Glomerular visceral epithelial cell (primary cell): ENCODE measurements around the gene DENND1A.

ENCODE experiments used
- DNase-seq: peaks from one replicate; pipeline ENCODE4 v3.0.0-alpha.2; 2016; ENCODE audit errors: extremely low spot score

DENND1A gene

DNA sequence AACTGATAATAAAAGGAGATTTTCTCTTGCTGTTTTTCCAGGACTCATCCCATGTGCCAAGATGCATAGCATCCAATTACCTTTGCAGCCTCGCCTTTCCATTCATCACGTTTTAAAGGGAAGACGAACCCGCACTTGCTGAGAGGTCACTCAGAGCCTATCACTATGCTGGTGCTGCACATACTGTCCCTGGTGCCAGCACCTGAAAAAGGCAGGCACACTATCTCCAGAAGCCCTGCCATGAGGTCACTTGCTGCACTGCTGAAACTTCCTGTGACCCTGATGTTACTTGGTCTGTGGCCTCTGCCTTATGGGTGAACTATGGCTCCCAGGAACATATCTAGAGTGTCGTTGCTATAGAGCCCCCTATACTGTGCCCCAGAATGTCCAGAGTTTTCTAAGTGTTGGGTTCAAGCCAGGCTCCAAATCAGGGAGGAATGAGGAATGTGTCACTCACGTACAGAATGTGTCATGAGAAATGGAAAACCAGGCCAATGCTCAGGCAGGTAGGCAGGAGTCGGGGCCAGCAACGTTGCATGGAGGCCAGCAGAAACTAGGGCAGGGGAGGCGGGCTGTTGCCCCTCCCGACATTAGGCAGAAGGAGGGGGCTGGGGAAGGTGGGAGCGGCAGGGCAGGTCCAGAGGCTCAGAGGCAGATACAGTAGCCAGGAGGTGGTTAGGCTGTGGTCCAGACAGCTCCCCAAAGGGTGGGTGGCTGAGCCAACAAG lies 311.8 kb downstream of the DENND1A start:
- DNase-seq, result no peak

DNA sequence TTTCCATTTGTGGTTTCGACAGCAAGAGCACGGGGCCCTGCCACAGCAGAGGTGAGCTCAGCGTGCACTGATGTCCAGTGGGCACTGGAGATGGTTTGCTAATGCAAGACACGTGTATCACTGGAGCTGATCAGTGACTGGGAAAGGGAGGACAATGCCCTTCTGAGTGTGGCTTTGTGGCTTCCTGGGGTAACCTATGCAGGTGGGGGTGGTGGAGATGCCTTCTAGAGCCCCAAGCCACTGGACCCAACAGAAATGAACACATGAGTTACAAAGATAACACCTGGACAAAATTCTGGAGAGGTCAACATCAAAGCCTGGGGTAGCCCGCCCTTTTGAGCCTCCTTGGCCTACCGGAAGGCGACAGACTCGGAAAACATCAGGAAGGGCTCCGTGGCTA lies 312.6 kb downstream of the DENND1A start:
- DNase-seq, result no peak

DNA sequence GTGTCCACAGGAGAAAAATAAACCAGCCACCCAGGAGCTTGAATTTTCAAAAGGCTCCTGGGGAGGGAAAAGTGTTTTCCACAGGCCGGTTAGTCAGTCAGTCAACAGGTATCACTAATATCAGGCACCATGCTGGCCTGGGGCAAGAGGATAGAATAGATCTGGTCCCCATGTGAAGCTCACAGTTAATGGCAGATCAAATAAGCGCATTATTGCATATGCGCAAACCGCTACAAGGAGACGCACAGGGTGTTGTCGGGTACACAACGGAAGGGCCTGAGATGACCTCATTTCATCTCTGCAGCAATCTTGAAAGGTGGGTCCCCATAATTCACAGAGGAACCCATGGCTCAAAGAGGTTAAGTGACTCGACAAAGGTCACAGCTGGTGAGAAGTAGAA lies 313.2 kb downstream of the DENND1A start:
- DNase-seq, result no peak

DNA sequence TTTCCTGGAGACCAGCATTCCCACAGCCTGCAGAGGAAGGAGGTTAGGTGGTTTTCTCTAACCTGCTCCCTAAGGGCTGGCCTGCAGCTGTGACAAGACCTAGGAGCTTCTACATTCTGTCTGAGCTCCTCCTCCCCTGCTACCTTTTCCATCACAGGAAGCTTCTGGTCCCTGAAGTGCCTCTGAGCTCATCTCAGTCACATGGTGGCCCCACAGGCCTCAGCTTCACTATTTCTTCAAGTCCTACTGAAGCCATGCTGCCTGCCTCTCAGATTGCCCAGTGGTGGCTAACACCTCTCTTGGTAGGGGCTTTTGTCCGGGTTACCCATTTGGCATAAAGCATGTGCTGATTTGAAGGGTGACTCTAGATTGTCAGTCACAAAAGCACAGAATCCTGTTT lies 314.5 kb downstream of the DENND1A start:
- DNase-seq, result no peak

DNA sequence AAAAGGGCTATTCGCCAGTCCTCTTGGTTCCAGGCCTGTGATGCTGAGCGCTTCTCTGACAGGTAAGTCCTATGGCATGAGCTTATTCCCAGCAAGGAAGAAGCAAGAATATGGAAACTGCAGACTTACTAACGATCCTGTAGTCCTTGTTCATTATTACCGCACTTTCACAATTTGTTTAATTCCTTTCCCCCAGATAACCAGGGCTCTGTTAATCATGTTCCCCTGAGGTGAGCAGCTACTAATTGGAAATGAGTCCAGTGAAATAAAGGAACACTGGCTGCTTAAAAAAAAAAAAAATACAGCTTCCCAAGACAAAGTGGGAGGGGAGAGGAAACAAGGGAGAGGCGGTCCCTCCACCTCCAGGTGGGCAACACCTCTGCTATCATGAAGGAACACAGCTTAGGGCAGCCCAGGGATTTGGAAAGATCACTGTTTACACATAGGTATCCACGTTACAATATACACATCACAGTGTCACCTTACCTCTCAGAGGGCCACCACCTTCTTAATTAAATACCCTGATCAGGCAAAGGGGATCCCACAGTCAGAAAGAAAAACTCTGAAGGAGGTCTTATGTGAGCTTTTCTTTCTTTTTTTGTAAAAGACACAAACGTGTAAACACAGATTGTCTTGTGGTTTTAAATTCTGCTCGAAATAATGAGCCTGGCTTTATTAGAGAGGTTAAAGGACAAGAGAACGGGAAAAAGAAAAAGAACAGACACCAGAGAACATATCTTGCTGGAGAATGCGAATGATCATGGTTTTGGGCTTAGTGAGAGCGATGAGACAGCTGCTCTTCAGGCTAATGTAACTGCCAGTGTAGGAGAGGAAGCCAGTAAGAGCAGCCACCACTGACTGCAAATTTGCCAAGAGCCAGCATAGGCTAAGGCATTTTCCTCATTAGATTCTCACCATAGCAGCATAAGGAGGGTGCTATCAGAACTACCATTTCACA lies 315.3 kb downstream of the DENND1A start:
- DNase-seq, result no peak

DNA sequence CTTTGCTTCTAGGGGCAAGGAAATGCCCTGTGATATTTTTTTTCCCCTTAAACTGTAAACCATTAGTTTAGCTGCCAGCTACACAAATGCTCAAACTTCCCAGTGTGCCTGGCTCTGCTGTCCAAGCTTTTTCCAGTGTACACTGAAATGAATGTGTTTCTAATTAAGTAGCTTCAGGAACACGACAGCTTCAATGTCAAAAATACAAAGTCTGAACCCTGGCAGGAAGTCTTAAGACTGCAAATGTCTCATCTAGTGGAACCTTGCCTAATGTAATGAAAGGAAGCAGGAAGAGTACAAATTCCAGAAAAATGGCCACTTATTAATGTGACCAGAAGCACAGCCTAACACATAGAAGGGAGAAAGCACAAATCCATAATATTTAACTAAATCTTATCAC lies 318.7 kb downstream of the DENND1A start:
- DNase-seq, result no peak

DNA sequence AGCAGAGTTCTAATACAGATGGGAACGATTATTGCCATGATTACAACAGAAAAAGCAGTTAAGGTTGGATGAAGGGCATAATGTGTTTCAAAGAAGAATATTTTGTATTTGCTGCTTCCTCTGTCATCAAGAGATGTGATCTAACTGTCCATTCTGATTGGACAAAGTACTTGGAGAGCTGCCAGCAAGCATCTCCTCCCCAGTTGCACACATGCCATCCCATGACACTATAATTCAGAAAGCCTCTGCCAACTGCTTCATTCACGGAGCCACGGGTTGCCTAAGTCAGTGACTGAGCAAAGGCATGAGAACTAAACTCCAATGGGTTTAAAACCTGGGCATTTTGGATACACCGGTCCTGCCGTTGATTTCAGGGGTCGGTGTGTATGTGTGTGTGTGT lies 320.1 kb downstream of the DENND1A start:
- no peak for DNase-seq

DNA sequence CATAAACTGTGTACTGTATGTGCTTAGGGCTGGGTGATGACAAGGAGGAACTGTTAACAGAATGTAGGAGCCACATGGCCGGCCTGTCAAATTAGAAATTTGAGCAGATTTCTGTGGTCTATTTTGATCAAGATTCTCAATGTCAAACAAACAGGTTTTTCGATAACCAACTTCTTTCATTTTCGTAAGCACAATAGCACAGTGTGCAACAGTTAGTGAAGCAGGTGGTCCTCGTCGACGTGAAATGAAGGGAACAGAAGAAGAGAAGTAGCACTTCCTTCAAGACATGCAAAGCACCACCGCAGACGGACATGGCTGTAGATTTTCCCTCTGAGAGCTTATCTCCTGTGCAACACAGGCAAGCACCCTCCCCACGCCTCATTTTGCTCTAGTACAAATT lies 321.8 kb downstream of the DENND1A start:
- DNase-seq, result no peak

DNA sequence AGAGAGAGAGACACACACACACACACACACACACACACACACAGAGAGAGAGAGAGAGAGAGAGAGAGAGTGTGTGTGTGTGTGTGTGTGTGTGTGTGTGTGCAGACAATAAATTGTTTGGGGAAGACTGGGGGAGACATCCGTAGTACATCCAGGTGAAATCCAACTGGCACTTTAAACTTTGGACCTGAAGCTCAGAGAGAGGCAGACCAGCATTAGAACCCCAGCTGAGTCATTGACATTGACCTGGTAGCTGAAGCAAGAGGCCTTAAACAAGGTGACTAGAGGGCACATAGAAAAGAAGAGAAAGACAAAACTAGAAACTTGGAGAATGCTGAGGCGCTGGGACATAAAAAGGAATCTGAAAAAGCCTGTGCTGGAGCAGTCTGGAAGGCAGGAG lies 322.4 kb downstream of the DENND1A start:
- no peak for DNase-seq

DNA sequence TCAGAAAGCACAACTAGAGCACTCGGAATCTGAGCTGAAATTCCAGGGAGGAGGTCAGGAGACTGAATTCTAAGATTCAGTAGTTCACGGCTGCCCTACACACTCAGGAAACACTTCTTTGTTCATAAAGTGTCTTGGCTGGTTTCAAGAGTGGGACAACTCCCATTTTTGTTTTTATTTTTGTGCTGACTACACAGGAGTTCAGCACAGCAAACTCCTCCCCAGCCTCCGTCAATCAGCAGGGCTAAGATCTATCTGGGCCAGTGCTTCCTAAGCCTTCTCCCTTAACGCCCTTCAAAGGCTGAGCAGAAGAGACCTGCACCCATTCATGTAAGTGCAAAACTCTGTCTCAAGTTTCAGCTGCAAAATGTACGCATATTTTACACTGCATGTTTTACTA lies 323.8 kb downstream of the DENND1A start:
- DNase-seq, result no peak

DNA sequence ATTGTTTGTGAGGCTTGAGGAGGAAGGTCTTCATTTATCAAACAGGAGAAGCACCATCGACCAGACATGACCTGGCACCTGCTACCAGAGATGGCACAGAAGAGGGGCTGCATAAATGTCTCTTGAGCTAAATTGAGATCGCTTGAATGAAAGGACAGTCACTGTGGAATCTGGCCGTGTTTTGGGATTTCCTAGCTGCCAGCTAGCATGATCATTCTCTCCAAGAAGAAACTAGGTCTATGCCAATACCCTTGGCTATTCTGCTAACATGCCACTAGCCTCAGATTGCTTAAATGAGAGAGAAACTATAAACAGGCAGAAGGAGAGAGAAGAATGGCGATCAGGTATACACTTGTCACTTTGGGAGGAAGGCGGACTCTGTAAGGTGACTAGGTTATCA lies 324.6 kb downstream of the DENND1A start:
- DNase-seq, result no peak

DNA sequence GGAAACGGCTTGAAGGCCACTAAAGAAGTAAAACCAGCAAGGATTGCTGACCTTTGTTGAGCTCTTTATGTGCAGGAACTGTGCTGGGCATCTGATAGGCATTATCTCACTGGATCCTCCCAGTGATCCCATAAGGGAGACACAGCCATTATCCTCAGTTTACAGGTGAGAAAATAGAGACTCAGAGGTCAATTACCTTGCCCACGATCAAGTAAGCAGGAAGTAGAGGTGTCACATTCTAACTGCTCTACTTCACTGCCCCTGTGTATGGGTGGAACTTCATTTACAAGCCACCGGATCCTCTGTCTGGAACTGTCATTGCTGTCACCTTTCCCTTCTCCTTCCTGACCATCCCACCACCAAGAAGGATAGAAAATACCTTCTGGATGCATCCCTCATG lies 325.1 kb downstream of the DENND1A start:
- DNase-seq, result no peak

DNA sequence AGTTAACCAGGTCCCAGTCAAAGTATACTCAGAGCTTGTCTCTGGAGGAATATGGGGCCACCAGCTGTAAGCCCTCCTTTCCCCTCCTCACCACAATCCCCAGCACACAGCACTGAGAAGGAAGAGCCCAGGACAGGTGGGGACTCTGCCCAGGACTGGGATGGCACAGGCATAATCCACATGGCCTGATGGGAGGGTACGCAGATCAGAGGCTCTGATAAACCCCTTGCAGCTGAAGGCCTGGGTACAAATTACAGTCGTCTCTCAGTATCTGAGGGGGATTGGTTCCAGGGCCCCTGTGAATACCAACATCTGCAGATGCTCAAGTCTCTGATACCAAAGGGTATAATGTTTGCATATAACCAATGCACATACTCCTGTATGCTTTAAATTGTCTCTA lies 328.1 kb downstream of the DENND1A start:
- DNase-seq, result no peak

DNA sequence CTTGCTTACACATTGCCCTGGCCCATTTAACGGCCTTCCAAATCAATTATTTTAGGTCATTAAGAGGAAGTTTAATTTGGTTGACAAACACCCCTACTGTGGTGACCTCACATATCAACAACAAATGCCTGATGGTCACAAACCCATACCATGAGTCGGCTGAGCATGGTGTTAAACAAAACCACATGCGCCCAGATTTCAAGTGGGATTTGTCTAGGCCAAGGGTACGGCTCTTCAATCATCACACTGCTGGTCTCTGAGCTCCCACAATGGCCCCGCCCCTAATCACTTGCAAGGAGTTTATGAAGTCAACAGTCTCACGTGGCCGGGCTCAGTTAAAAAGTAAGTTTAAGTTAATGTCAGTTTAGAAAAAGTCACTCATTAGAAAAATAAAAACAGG lies 330.1 kb downstream of the DENND1A start:
- DNase-seq, result no peak

DNA sequence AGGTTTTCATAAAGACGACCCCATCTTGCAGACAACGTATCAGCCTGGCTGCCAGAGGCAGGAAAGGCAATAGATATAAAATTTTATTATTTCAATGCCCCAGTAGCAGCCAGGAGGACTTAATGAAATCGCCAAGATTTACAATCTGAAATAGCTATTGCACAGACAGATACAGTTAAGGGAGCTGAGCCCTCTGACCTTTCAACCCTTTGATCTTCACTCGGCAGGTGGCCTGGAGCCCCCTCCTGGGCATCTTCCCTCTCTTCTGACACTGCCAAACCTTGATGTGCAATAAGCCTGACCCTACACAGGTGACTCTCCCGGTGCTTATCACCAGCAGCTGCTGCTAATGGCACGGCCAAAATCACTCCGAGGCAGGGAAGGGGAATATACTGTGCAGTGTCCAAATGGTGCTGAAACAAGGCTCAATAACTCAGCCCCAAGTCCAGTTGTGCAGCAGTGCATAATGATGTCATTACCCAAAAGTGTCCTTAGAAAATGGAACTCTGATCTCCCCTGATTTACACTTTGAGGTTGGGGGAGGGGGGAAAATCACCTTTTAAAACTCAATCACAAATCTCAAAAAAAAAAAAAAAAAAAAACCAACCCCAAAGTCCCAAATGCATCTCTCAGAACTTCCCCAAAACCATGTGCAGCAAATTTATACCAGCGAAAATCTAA lies 331.9 kb downstream of the DENND1A start:
- no peak for DNase-seq

DNA sequence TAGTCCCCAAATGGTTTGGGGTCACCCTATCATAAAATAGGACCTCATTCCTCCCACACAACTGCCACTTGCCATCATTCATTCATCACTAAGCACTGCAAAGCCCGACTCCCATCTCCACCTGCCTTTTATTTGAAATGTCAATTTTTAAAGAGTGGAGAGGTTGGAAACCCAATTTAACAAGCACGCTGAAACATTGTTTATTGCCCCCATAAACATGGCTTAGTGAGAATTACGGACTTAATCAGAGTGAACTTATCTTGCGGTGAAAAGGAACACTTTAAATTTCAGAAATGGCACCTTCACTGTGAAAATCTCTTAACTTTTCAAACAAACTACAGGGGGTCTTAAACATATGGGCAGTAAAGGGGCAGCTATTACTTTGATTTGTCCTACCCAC lies 332.9 kb downstream of the DENND1A start:
- DNase-seq, result no peak

DNA sequence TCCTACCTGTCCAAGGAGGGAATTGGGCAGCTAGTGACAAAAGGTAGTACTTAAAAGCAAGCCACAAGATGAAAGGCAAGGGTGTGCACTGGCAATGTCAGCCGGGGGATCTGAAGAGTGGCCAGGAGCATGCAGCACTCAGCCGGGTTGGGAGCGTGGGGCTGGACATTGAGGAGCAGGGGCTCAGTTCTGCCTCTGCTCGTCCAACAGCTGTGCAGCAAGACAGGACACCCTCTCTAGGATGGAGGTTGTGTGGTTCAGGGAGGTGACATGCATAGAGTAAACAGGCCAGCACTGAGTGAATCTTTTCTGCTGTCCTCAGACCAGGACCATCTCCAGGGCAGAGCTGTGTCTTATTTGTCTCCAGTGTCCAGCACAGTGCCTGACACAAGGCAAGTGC lies 338.6 kb downstream of the DENND1A start:
- no peak for DNase-seq

DNA sequence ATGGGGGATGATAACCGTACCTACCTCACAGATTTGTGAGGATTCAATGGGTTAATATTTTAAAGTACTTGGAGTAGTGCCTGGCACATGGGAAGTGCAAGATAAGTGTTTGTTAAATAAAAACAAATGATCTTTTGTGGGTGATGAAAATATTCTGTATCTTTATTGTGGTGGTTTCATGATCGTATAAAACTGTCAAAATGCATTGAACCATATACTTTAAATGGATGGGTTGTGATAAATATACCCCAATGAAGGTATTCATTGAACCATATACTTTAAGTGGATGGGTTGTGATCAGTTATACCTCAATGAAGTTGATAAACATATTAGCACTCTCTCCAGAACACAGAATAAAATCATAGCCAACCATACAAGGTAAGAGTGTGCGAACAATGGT lies 339.4 kb downstream of the DENND1A start:
- DNase-seq, result no peak

DNA sequence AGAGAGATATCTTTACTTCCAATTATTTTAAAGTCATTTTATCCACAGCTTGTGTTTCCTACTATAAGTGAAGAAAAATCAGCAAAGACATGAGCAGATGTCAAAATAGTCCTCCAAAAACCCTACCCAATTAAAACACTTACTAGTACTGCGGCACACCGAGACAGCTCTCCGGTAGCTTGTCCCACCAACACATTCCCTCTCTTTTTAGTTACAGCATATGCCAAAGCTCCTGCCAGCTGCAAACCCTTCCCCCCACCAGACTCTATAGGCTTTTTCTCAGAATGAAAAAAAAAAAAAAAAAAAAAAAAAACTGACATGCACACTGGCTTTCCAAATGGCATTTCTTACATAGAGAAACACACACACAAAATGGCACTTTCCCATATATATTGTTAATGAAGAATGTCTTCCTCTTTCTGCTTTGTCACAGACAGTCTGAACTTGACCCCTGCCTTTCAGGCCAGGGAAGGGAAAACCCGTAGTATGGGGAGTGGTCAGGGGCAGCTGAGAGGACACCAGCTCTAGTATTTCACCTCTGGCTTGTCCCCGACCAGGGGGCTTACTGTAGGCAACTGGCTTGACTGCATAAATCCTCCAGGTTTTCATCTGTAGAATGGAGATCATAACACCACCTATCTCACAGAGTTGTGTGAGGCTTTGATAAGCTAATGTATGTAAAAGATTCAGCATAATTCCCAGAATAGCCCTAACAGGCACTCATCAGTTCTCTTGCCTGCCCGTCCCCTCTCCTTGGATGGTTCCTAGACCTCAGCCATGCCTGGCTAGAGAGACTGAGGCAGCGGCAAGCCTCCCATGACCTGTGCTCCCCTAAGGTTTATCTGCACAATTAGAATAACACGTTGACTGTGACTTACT lies 340.3 kb downstream of the DENND1A start:
- DNase-seq, result no peak

DNA sequence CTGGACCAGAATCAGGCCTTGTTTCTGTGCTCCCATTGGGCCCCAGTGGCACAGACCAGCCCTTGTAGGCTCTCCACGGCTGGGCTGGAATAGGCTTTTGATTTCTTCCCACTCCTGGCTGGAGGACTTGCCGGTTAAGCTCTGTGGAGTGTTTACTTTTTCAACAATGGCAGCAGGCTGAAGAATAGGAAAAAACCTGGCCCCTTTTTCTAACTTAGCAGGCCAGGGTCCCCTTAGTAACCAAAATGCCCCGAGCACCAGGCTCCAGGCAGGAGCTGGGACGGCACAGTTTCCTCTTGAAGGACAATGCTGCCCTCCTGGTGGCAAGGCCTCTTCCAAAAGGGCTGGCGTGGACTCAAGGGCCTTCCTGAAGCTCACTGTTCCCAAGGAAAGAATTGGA lies 343.7 kb downstream of the DENND1A start:
- no peak for DNase-seq
